ENCODE results near the gene ZSCAN9.

The ZSCAN9 gene

GRCh38 chr6:28266563-28266961 lies 41.5 kb downstream of the ZSCAN9 start:
- no peak for DNase-seq (ENCODE audit: low read depth in 1 of 2, low spot score in 1 of 2)

- DNase-seq (ENCODE audit: low read depth in 1 of 2, low spot score in 1 of 2) = peak; percentile 73 to 81
These were observed 42.1 kb downstream of the ZSCAN9 start, which contains the start of gene ZSCAN26 for GRCh38 chr6:28266962-28267694. TSS of gene ZSCAN26 (plus strand) at chr6:28267143. CDS start at chr6:28271920, 4,777 bp downstream.

GRCh38 chr6:28267695-28268059 lies 42.6 kb downstream of the ZSCAN9 start:
- no peak for DNase-seq (ENCODE audit: low read depth in 1 of 2, low spot score in 1 of 2)

- DNase-seq (ENCODE audit: low read depth in 1 of 2, low spot score in 1 of 2) = peak in 1 of 2 donors; percentile 25
These were observed 44.4 kb downstream of the ZSCAN9 start for GRCh38 chr6:28269492-28269891.

- DNase-seq (ENCODE audit: low read depth in 1 of 2, low spot score in 1 of 2) = no peak
These were observed 49.8 kb downstream of the ZSCAN9 start for GRCh38 chr6:28274888-28275287.

- DNase-seq (ENCODE audit: low read depth in 1 of 2, low spot score in 1 of 2) = no peak
These were observed 52.7 kb downstream of the ZSCAN9 start for GRCh38 chr6:28277746-28278145.

- DNase-seq (ENCODE audit: low read depth in 1 of 2, low spot score in 1 of 2) = no peak
These were observed 55.7 kb downstream of the ZSCAN9 start for GRCh38 chr6:28280595-28281287.

GRCh38 chr6:28281288-28282064 lies 56.4 kb downstream of the ZSCAN9 start, which contains the start of gene PGBD1:
TSS of gene PGBD1 (plus strand) at chr6:28281572. CDS start at chr6:28283814, 2,242 bp downstream.
- DNase-seq (ENCODE audit: low read depth in 1 of 2, low spot score in 1 of 2) = peak; percentile 16 to 46

- DNase-seq (ENCODE audit: low read depth in 1 of 2, low spot score in 1 of 2) = no peak
These were observed 57.9 kb downstream of the ZSCAN9 start for GRCh38 chr6:28282926-28283325.

Measured in activated CD4-positive, alpha-beta T cell treated with anti-CD3 and anti-CD28 coated beads, Interleukin-2, amount 50 U/mL, for 24 hours (primary cell).